Subcutaneous adipose tissue (tissue), 4 donors: ENCODE measurements around the gene PEX10. TPM values are rescaled to one million over a fixed set of nuclear protein-coding genes. Genes with fewer than 3 reads are reported as not detected.

Experiments
- CTCF ChIP-seq: fragments of 450-650 bp; IDR thresholded peaks from one replicate; pipeline ENCODE4 v1.5.1; 2016; ENCODE audit warnings: low read depth, mild to moderate bottlenecking, control low read depth, antibody characterized with exemption, moderate library complexity
- total RNA-seq, 4 donors: library from RNA; depleted of rRNA; stranded (reverse); fragments of >200 nt; gene quantifications; one replicate each; pipeline ENCODE4 v1.1.0, GENCODE V29; 2016

The PEX10 gene
- total RNA-seq, 4 donors from 2014 or later = 16.0 to 45.0 (median 27.3) TPM

GRCh38 chr1:2414297-2414958 is 2.1 kb upstream of the PEX10 start:
- no peak for TF ChIP-seq CTCF

- TF ChIP-seq CTCF = no peak
Measured at GRCh38 chr1:2413495-2414296, 1.3 kb upstream of the PEX10 start.

- no peak for TF ChIP-seq CTCF
Measured at GRCh38 chr1:2412773-2413494, 570 bp upstream of the PEX10 start.

- TF ChIP-seq CTCF = no peak
Measured at GRCh38 chr1:2411801-2412394, 466 bp downstream of the PEX10 start.

- no peak for TF ChIP-seq CTCF
Measured at GRCh38 chr1:2409745-2410144, 2.6 kb downstream of the PEX10 start.

- no peak for TF ChIP-seq CTCF
Measured at GRCh38 chr1:2408859-2409276, 3.5 kb downstream of the PEX10 start.
